ENCODE data around the gene CHAD.
A peak's percentile ranks its signal among the peaks of the same experiment; 100 is the strongest.
"Not testable (repeated sequence)": the region's sequence is repeated elsewhere in the genome, so short reads cannot be mapped to it uniquely, and the experiment has no call there.

CHAD gene

DNA sequence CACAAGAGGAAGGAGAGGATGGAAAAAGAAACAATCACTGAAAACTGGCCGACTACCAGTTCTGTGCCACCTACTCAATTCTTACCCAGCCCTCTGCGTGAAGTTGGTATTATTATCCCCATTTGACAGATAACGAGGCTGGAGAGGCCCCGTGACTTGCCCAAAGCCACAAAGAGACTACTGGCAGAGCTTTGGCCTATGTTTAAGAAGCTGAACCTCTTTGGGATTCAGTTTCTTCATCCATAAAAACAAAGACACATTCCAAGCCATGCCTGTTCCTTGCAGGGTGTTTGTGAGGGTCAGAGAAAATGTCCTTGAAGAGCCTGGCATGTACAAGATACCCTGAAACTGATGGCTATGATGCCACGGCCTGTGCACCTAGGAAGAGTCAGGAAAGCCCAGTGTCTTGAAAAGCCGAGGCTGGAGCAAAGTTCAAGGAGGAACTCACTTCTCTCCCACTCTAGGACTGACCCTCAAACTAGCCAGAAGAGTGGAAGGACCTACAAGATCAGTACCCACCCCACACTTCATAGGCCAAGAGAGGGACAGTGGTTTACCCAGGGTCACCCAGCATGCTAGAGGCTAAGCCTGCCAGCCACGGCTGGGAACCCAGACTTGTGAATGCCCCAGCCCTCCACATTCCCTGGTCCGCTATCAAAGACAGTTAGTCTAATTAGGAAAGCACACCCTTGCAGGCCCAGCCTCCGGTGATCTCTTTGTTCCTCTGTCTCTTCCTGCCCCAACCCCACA lies 44.3 kb downstream of the CHAD start:
- Histone ChIP-seq H3K4me3 (no peak overlapping the region; the same call in 1 of the 2 replicates), H3K36me3 (no peaks in the 10 kb centered on the region), H3K27me3 (no peaks in the 10 kb centered on the region), H3K27ac (peak overlapping the region; percentile 85), H3K4me1 (peaks cover 67% of the 10 kb centered on the region), H3K4me2 (peak overlapping the region; percentile 99), H3K9me3 (peaks cover 12% of the 10 kb centered on the region), H3K9ac (no peak overlapping the region; the same call in 1 of the 2 replicates), H4K20me1 (no peaks in the 10 kb centered on the region)
- no peak for TF ChIP-seq Cebpa-rat (IDR thresholded peaks at IDR 0.05)

DNA sequence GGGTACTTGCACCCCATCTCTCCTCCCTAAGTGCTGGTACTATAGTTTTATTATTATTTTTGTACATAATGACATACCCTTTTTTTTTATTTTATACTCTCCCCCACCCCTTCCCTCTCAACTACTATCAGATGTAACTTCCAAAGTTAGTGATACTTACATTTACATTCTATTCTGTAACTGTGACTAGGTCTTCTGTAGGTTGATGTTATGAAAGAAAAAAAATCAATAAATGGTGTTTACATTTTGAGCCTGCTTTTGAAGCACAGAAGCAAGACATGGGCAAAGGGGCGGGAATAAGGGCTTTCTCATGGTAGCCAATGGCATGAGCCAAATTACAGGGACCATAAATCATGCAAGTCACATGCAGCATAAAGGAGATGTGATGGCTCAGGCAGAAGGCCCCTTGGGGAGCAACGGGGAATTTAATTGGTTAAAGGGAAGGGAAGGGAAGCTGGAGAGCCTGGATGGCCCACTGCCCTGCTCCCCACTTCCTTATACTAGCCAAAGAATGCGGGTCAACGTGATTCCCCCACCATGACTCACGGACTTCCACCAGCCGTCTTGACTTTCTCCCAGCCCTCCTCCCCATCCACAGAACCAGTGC lies 45.0 kb downstream of the CHAD start:
- H3K4me2 ChIP-seq = peak overlapping the region; percentile 27
- TF ChIP-seq Cebpa-rat (IDR thresholded peaks at IDR 0.05) = no peak
- peaks cover 20% of the 10 kb centered on the region for H3K9me3 ChIP-seq
- H4K20me1 ChIP-seq = no peaks in the 10 kb centered on the region
- no peak overlapping the region for H3K27ac ChIP-seq
- H3K9ac ChIP-seq = no peak overlapping the region
- no peaks in the 10 kb centered on the region for H3K36me3 ChIP-seq
- H3K4me1 ChIP-seq = peaks cover 67% of the 10 kb centered on the region
- no peak overlapping the region for H3K4me3 ChIP-seq
- H3K27me3 ChIP-seq = no peaks in the 10 kb centered on the region

DNA sequence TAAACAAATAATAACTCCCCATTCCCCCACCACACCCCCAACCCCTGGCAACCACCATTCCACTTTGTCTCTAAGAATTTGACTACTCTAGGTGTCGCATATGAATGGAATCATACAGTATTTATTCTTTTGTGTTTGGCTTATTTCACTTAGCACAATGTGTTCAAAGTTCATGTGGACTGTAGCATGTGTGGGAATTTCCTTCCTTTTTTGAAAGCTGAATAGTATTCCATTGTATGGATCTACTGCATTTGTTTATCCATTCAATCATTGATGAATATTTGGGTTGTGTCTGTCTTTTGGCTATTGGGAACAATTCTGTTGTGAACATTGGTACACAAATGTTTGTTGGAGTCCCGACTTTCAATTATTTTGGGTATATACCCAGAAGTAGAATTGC lies 45.9 kb downstream of the CHAD start:
- Histone ChIP-seq H3K36me3 (no peaks in the 10 kb centered on the region), H3K9me3 (peaks cover 21% of the 10 kb centered on the region), H3K4me1 (peaks cover 59% of the 10 kb centered on the region), H3K27ac (no peak overlapping the region), H3K4me3 (no peak overlapping the region), H4K20me1 (no peaks in the 10 kb centered on the region), H3K9ac (no peak overlapping the region), H3K4me2 (no peak overlapping the region), H3K27me3 (no peaks in the 10 kb centered on the region)
- no peak for TF ChIP-seq Cebpa-rat (IDR thresholded peaks at IDR 0.05)

- Histone ChIP-seq H3K4me2 (peak overlapping the region; percentile 82), H4K20me1 (no peaks in the 10 kb centered on the region), H3K9ac (peak overlapping the region; percentile 69), H3K27me3 (no peaks in the 10 kb centered on the region), H3K27ac (peak overlapping the region; percentile 75), H3K4me1 (peaks cover 47% of the 10 kb centered on the region), H3K9me3 (peaks cover 21% of the 10 kb centered on the region), H3K4me3 (peak overlapping the region; percentile 59), H3K36me3 (no peaks in the 10 kb centered on the region)
- no peak for TF ChIP-seq Cebpa-rat (IDR thresholded peaks at IDR 0.05)
Observed at GRCh38 chr17:50421308-50422051, 47.2 kb downstream of the CHAD start.

GRCh38 chr17:50420419-50421112 lies 48.1 kb downstream of the CHAD start:
- H3K4me3 ChIP-seq = peak overlapping the region; percentile 59
- peak; percentile 42; the same call in 1 of the 2 replicates for TF ChIP-seq Cebpa-rat (IDR thresholded peaks at IDR 0.05)
- no peaks in the 10 kb centered on the region for H3K36me3 ChIP-seq
- no peaks in the 10 kb centered on the region for H3K27me3 ChIP-seq
- peak overlapping the region; percentile 69 for H3K9ac ChIP-seq
- peaks cover 21% of the 10 kb centered on the region for H3K9me3 ChIP-seq
- no peaks in the 10 kb centered on the region for H4K20me1 ChIP-seq
- H3K4me2 ChIP-seq = peak overlapping the region; percentile 82
- peaks cover 44% of the 10 kb centered on the region for H3K4me1 ChIP-seq
- peak overlapping the region; percentile 75 for H3K27ac ChIP-seq

DNA sequence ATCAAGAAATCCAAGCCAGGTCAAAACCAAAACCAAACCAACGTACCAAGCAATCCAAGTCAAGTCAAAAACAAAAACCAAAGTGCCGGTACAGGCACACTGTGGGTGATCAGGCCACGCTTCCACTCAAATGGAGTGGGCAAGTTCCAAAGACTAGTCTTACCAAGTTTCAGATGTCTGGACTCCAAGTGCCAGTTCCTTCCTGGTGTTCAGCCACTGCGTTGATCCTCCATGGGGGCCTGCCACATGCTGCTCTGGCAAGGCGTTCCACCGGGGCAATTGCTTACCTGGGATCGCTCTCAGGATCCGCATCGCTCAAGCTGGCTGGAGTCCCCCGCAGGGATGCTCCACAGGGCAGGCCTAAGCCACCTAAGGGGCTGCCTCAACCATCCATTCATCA lies 49.1 kb downstream of the CHAD start:
- Histone ChIP-seq H3K9me3 (peaks cover 21% of the 10 kb centered on the region), H3K4me1 (peaks cover 34% of the 10 kb centered on the region)
- not testable (repeated sequence) for H4K20me1 ChIP-seq

GRCh38 chr17:50414808-50415207 lies 53.9 kb downstream of the CHAD start:
- H3K4me2 ChIP-seq = no peak overlapping the region
- no peak overlapping the region for H3K4me3 ChIP-seq
- H4K20me1 ChIP-seq = no peaks in the 10 kb centered on the region
- H3K27me3 ChIP-seq = no peaks in the 10 kb centered on the region
- no peak overlapping the region for H3K9ac ChIP-seq
- no peak for TF ChIP-seq Cebpa-rat (IDR thresholded peaks at IDR 0.05)
- H3K4me1 ChIP-seq = no peaks in the 10 kb centered on the region
- H3K27ac ChIP-seq = no peak overlapping the region
- H3K9me3 ChIP-seq = peaks cover 13% of the 10 kb centered on the region
- no peaks in the 10 kb centered on the region for H3K36me3 ChIP-seq

More for the DNA sequence above, 49.1 kb downstream of the CHAD start:
- not testable (repeated sequence) for H3K27me3 ChIP-seq, H3K27ac ChIP-seq, H3K9ac ChIP-seq, H3K4me2 ChIP-seq, H3K4me3 ChIP-seq, H3K36me3 ChIP-seq
